NK-92 (cell line): ENCODE data around the gene FLRT2.

Experiments
- DNase-seq: peaks from one replicate; lab custom pipeline; 2025; ENCODE audit not compliant: unreplicated experiment; lab: John Stamatoyannopoulos, UW

Gene FLRT2

DNA sequence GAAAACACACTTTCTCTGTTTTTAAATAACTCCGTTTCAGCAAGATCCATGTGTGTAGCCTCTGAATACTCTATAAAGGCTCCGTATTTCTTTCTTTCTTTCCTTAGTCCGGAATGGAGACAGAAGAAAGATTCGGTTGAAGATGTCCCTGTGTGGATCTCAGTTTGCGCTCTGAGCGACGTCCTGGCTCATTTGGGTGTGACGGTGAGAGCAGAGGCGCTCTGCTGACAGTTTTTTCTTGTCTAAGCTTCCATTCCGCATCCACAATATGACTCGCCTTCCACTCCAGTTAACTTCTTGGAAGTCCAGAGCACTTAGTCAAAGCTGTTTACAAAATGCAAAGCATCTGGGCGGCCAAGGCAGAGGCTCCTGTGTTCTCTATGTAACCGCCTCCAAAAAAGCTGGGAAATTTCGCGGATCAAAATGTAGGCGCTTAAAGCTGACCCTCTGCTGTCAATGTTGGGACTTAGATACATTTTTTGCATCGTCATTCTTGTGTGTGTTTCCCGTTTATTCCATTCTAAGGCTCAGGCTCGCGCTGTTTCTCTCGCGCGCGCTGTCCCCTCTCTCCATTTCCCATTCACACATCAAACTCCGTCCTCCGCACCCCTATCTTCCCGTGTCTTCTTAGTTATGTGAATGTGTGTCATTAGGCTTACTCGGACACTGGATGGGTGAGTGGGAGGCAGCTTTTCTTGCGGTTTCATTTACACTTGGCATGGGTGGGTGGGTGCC lies 880 bp upstream of the FLRT2 start:
- no peak for DNase-seq

DNA sequence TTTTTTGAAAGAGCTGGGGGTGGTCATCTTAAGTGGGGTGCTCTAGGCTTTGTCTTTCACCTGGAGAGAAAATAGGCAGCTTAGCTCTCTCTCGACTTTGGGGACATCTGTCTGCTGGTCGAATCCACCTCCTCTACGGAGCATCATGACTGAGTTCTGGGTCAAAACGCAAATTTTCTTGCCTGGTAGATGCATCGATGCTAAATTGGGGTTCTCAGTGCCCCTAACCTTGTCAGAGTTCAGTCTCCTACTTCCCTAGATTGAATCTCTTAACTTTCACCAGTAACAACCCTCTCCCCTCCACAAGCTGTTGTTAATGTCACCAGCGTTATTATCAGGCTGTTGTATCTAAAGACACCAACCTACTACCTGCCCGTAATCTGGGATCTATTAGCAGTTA lies 682 bp downstream of the FLRT2 start:
- no peak for DNase-seq

DNA sequence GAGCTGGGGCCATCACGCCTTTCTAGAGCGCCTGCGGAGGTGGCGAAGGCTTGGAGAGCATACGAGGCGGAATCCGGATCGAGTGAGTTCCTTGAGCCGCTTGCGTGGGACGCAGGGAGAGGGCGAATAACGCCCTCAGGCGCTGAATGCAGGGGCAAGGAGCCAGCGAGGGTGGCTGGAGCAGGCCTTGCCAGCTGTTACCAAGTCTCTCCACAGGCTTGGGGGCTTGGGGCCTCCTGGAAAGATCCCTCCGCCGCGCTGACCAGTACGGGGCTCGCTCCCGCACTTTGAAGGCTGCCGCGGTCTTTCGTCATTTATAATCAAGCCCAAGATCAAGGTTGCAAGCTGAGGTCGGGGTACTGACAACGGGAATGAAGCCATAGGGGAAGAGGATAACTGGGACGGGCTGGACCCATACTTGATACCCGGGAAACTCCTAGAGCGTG lies 1.2 kb downstream of the FLRT2 start:
- no peak for DNase-seq

GRCh38 chr14:85531587-85532373 lies 1.8 kb downstream of the FLRT2 start:
- DNase-seq = no peak

- no peak for DNase-seq
These were observed 2.6 kb downstream of the FLRT2 start for GRCh38 chr14:85532374-85533022.

GRCh38 chr14:85533023-85533860 lies 3.3 kb downstream of the FLRT2 start:
- no peak for DNase-seq

DNA sequence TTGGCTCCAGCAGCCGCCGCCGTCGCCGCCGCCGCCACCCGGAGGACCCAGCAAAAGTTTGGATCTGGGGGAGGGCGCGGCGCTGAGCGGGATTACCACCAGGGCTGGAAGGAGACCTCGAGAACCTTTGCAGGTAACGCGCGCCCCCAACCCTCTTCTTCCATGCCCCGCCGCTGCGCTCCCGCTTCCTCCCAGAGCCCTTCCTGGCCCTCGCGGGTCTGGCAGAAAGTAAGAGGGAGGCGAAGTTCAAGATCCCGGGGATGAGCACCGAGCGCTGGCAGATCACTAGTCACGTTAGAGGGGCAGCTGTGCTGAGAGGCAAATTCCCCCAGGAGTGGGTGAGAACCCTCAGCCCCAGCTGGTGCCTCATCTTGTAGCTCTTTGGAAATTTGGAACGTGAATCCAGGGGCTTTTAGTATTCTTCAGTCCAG lies 3.9 kb downstream of the FLRT2 start:
- no peak for DNase-seq

- DNase-seq = no peak
These were observed 4.7 kb downstream of the FLRT2 start for GRCh38 chr14:85534458-85535293.

DNA sequence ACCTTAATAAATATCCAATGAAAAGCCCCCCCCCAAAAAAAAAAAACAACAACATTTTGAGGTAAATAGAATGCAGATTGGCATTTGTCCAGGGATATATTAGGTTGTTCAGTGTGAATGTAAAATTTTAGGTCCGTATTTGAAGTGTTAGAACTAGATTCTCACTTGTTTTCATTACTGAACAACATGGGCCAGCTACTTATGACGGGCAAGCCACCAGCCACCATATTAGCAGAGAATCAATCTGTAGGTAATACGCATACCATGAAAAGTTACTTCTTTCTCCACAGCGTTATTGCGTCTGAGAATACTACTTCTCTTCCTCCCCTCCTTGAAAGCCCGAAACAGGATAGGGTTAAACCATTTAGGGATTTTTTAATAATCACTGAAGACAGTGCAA lies 5.4 kb downstream of the FLRT2 start:
- DNase-seq = no peak

GRCh38 chr14:85535991-85536832 lies 6.3 kb downstream of the FLRT2 start:
- DNase-seq = no peak

DNA sequence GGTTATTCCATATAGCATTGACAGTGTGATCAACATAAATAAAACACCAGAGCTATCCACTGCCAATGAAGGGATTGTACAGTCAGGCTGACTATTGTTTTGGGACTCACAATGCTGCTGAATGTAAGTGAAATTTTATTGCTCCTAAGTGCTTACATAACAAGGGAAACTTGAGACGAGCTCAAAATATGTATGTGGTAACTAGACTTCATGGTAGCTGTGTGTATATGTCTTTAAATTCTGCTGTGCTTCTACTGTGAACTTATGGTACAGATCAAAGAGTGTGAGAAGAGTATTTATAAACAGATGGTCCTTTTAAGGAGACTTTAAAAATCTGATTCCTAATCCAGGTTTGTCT lies 6.9 kb downstream of the FLRT2 start:
- no peak for DNase-seq

DNA sequence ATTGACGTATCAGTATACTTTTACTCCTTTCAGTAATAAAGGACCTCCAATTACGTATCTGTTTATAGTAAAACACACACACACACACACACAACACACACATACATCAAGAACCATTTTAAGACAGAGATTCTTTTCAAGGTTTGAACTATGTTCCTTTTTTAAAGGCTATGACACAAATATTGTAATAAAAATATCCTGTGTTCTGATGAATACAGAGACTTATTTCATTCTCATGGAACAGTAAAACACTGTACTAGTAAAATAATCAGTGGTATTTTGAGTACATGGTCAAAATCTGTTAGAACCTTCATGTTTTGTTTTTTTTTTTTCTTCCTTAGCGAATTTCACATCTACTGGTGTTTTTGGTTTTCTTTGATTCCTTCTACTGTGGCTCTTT lies 7.6 kb downstream of the FLRT2 start:
- DNase-seq = no peak

- DNase-seq = no peak
These were observed 8.7 kb downstream of the FLRT2 start for GRCh38 chr14:85538636-85539035.

DNA sequence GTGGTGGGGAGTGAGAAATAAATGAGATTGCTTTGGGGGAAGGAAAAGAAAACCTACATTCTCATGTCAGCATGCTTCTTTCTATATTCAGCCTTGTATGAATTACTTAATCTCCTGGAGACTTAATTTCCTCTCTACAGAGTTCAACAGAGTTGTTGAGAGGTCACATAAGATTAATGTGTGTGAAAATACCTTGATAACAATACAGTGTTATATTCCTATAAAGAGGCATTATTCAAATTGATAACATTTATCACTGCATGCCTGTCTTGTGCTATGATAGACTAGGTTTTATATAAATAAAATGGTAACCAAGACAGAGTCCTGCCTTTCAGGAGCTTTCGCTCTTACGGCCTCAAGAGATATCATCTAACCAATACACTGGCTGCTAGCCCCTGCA lies 9.6 kb downstream of the FLRT2 start:
- no peak for DNase-seq

DNA sequence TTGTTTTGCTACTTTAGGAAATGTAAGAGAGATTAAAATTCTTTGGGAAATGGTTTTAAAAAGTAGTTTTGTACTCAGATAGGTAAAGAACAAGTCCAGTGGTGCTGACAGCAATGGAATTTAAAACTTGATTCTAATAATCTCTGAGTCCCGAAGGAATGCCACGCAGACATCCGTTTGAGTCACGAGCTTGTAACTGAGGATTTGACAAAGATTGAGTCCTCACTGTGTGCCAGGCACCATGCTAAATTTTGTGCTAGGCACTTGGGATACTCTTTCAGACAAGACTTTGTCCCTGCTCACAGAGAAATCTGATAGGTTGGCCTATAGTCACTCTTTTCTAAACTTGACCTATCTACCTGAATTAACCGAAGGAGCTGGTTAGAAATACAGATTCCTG lies 12.7 kb downstream of the FLRT2 start:
- DNase-seq = no peak

DNA sequence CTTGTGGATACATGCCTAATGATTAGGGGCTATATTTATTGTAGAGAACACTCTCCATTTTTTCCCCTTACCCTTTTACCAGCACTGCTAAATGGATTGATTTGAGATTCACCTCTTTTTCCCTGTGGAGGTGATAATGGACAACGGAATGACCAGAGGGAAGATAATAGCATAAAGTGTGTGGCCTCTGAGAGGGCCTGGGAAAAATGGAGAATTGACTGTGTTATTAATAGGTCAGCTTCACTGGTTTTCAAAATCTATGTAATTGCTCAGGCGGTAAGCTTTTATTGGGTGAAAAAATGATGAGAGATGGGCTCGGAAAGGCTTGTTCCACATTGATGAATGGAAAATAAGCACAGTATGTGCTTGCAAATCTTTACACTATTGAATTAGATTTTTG lies 15.8 kb downstream of the FLRT2 start:
- DNase-seq = no peak

GRCh38 chr14:85546390-85546789 lies 16.4 kb downstream of the FLRT2 start:
- DNase-seq = no peak

DNA sequence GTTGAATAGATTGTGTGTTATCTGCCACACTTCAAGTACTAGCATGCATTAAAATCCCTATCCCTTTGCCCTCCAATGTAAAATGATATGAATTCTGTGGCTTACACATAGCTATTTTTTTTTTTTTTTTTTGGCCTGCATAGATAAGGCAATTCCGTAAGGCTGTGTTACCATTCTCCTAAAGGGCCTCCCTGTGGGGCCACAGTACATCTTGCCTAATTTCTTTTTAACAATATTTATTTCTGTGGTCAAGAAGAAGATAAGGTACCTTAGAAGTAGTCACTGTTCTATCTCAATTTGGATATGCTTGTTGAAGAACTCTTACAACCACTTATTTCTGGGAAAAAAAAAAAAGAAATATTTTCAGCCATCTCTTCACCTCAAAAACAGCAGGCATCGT lies 19.8 kb downstream of the FLRT2 start:
- DNase-seq = no peak

- DNase-seq = no peak
These were observed 24.2 kb downstream of the FLRT2 start for GRCh38 chr14:85554106-85554505.
